IMR-90 (cell line): ENCODE results near the gene PRPS1. TPM values are rescaled to one million over a fixed set of nuclear protein-coding genes. Genes with fewer than 3 reads are reported as not detected.
A peak's percentile ranks its signal among the peaks of the same experiment; 100 is the strongest.

ENCODE experiments used
- ATAC-seq: fragments of 200-7000 bp; cut with Tn5 transposase; 2 replicates; pipeline ENCODE4 v1.9.1; 2020; ENCODE audit warnings: low read depth, mild to moderate bottlenecking, moderate library complexity
- BruUV-seq: library from RNA; stranded (reverse); fragments of 400-500 nt; replicated peaks from 2 replicates; lab custom pipeline; 2021; lab: Mats Ljungman, UMichigan
- CTCF ChIA-PET: fragments of 300-600 bp; formaldehyde crosslinking; extraction: SDS; loops from one replicate; lab custom pipeline; 2021; ENCODE audit warnings: antibody characterized with exemption; lab: Yijun Ruan, JAX
- POLR2A ChIA-PET: fragments of 300-600 bp; sonication (Branson Sonifier 250); formaldehyde crosslinking; loops from one replicate; lab custom pipeline; 2022; ENCODE audit warnings: antibody characterized with exemption; ENCODE audit not compliant: unreplicated experiment; lab: Charles Lee
- DNase-seq: peaks from one replicate; pipeline ENCODE4 v3.0.0; 2013
- H2AFZ ChIP-seq: replicated peaks from 2 replicates; pipeline ENCODE3; 2013; ENCODE audit warnings: low read length, mild to moderate bottlenecking; ENCODE audit not compliant: poor library complexity
- H2AK5ac ChIP-seq: 2 replicates; pipeline ENCODE4 v1.6.1; 2013; ENCODE audit warnings: low read depth, low read length, inconsistent platforms
- H2AK9ac ChIP-seq: replicated peaks from 2 replicates; pipeline ENCODE3; 2013; ENCODE audit warnings: mild to moderate bottlenecking, low read depth, low read length, moderate library complexity; ENCODE audit not compliant: poor library complexity
- H2BK120ac ChIP-seq: 2 replicates; pipeline ENCODE4 v1.6.1; 2013; ENCODE audit warnings: low read depth, low read length, inconsistent platforms
- H2BK15ac ChIP-seq: 3 replicates; pipeline ENCODE4 v1.6.1; 2013; ENCODE audit warnings: low read depth, low read length, inconsistent platforms
- H2BK20ac ChIP-seq: 2 replicates; pipeline ENCODE4 v1.6.1; 2013; ENCODE audit warnings: low read depth, mild to moderate bottlenecking, inconsistent platforms, low read length, moderate library complexity
- H2BK5ac ChIP-seq: 2 replicates; pipeline ENCODE4 v1.6.1; 2013; ENCODE audit warnings: mild to moderate bottlenecking, low read depth, low read length, inconsistent platforms; ENCODE audit not compliant: poor library complexity, severe bottlenecking
- H3K14ac ChIP-seq: replicated peaks from 2 replicates; pipeline ENCODE4 v1.6.1; 2013; ENCODE audit warnings: low read depth, low read length, inconsistent platforms
- H3K18ac ChIP-seq: 2 replicates; pipeline ENCODE4 v1.6.1; 2013; ENCODE audit warnings: low read depth, low read length, control low read depth
- H3K23ac ChIP-seq: 2 replicates; pipeline ENCODE4 v1.6.1; 2013; ENCODE audit warnings: low read depth, low read length, inconsistent platforms
- H3K27ac ChIP-seq: 2 replicates; pipeline ENCODE4 v1.5.1; 2013; ENCODE audit warnings: mild to moderate bottlenecking, control low read depth, low read length; ENCODE audit not compliant: insufficient read depth
- H3K27me3 ChIP-seq: 2 replicates; pipeline ENCODE4 v1.6.1; 2013; ENCODE audit warnings: low read length; ENCODE audit not compliant: control insufficient read depth, insufficient read depth
- H3K36me3 ChIP-seq: 2 replicates; pipeline ENCODE4 v1.6.1; 2013; ENCODE audit warnings: low read length, mixed read lengths; ENCODE audit not compliant: control insufficient read depth, insufficient read depth
- H3K4ac ChIP-seq: 2 replicates; pipeline ENCODE4 v1.6.1; 2013; ENCODE audit warnings: low read depth, low read length, inconsistent platforms
- H3K4me1 ChIP-seq: 2 replicates; pipeline ENCODE4 v1.6.1; 2013; ENCODE audit warnings: low read length, mixed read lengths; ENCODE audit not compliant: control insufficient read depth, insufficient read depth
- H3K4me2 ChIP-seq: 2 replicates; pipeline ENCODE4 v1.6.1; 2013; ENCODE audit warnings: low read depth, mild to moderate bottlenecking, control low read depth, low read length, moderate library complexity
- H3K4me3 ChIP-seq: 2 replicates; pipeline ENCODE4 v1.5.1; 2013; ENCODE audit warnings: low read depth, mild to moderate bottlenecking, control low read depth, low read length, moderate library complexity; ENCODE audit not compliant: insufficient read depth
- H3K56ac ChIP-seq: 2 replicates; pipeline ENCODE4 v1.6.1; 2013; ENCODE audit warnings: low read length, inconsistent platforms; ENCODE audit not compliant: insufficient read depth; ENCODE audit errors: extremely low read depth
- H3K79me1 ChIP-seq, 2 experiments: 2 replicates each; pipeline ENCODE4 v1.6.1; 2013; ENCODE audit warnings: low read length in 2 of 2, inconsistent platforms in 1 of 2, low read depth in 1 of 2
- H3K9ac ChIP-seq: 2 replicates; pipeline ENCODE4 v1.6.1; 2013; ENCODE audit warnings: low read depth, low read length, control low read depth
- H3K9me1 ChIP-seq: 2 replicates; pipeline ENCODE4 v1.6.1; 2013; ENCODE audit warnings: low read length, inconsistent platforms; ENCODE audit not compliant: insufficient read depth
- H3K9me3 ChIP-seq: 2 replicates; pipeline ENCODE4 v1.6.1; 2013; ENCODE audit warnings: low read length; ENCODE audit not compliant: control insufficient read depth, insufficient read depth
- H4K20me1 ChIP-seq: 2 replicates; pipeline ENCODE4 v1.6.1; 2013; ENCODE audit warnings: low read length, inconsistent platforms; ENCODE audit not compliant: insufficient read depth
- H4K5ac ChIP-seq: 2 replicates; pipeline ENCODE4 v1.6.1; 2013; ENCODE audit warnings: mild to moderate bottlenecking, low read depth, low read length, control low read depth
- H4K8ac ChIP-seq, 2 experiments: 2 replicates each; pipeline ENCODE4 v1.6.1; 2013; ENCODE audit warnings: low read depth in 2 of 2, low read length in 2 of 2, control low read depth in 1 of 2, inconsistent platforms in 1 of 2
- H4K91ac ChIP-seq: 2 replicates; pipeline ENCODE4 v1.6.1; 2013; ENCODE audit warnings: low read depth, low read length, inconsistent platforms; ENCODE audit not compliant: insufficient read depth
- CEBPB ChIP-seq: IDR thresholded peaks from 2 replicates; pipeline ENCODE4 v1.6.1; 2012; ENCODE audit warnings: low read depth, low read length, improper control_type of control experiment
- CHD1 ChIP-seq: IDR thresholded peaks from 2 replicates; pipeline ENCODE4 v1.6.1; 2012; ENCODE audit warnings: low read depth, low read length, improper control_type of control experiment
- CTCF ChIP-seq: conservative IDR thresholded peaks from 2 replicates; pipeline ENCODE4 v1.5.1; 2012; ENCODE audit warnings: mild to moderate bottlenecking, low read depth, low read length, improper control_type of control experiment
- FOS ChIP-seq: fragments of 150-350 bp; IDR thresholded peaks from 2 replicates; pipeline ENCODE4 v1.6.1; 2016; ENCODE audit warnings: low read depth, low read length
- MAFK ChIP-seq: IDR thresholded peaks from 2 replicates; pipeline ENCODE4 v1.6.1; 2012; ENCODE audit warnings: low read depth, low read length, improper control_type of control experiment
- MAZ ChIP-seq: IDR thresholded peaks from 2 replicates; pipeline ENCODE4 v1.6.1; 2012; ENCODE audit warnings: low read depth, mild to moderate bottlenecking, low read length, improper control_type of control experiment, moderate library complexity, borderline replicate concordance
- MXI1 ChIP-seq: IDR thresholded peaks from 2 replicates; pipeline ENCODE4 v1.6.1; 2012; ENCODE audit warnings: low read depth, mild to moderate bottlenecking, low read length, moderate library complexity, borderline replicate concordance
- NFE2L2 ChIP-seq: fragments of 150-350 bp; IDR thresholded peaks from 2 replicates; pipeline ENCODE4 v1.6.1; 2016; ENCODE audit warnings: low read depth, mild to moderate bottlenecking, low read length
- POLR2A ChIP-seq: IDR thresholded peaks from 2 replicates; pipeline ENCODE4 v1.6.1; 2012; ENCODE audit warnings: mild to moderate bottlenecking, low read depth, low read length
- RAD21 ChIP-seq: IDR thresholded peaks from 2 replicates; pipeline ENCODE4 v1.6.1; 2012; ENCODE audit warnings: low read length, improper control_type of control experiment
- RCOR1 ChIP-seq: IDR thresholded peaks from 2 replicates; pipeline ENCODE4 v1.6.1; 2012; ENCODE audit warnings: mild to moderate bottlenecking, low read length, improper control_type of control experiment; ENCODE audit not compliant: insufficient replicate concordance
- RFX5 ChIP-seq: IDR thresholded peaks from 2 replicates; pipeline ENCODE4 v1.8.0; 2012; ENCODE audit warnings: low read depth, mild to moderate bottlenecking, low read length, moderate library complexity
- USF2 ChIP-seq: fragments of 150-350 bp; IDR thresholded peaks from 2 replicates; pipeline ENCODE4 v1.6.1; 2017; ENCODE audit warnings: mild to moderate bottlenecking, antibody characterized with exemption, low read length, low read depth
- WGBS, 2 experiments: methylation state at CpG; one replicate each; pipeline versions ENCODE4 v1.1.5 to v1.1.7; 2013; ENCODE audit warnings: missing lambda C conversion rate in 2 of 2; ENCODE audit not compliant: insufficient read length in 1 of 2; ENCODE audit errors: extremely low coverage in 2 of 2; 5-methylcytosine and 5-hydroxymethylcytosine counted together
- dilution Hi-C: fragments of 300-500 bp; cut with HindIII; formaldehyde crosslinking; loops from one replicate; pipeline ENCODE4 v1.14.3; 2018; ENCODE audit warnings: low sequenced_read_pairs; ENCODE audit not compliant: unreplicated experiment
- in situ Hi-C: fragments of 300-500 bp; cut with MboI; formaldehyde crosslinking; loops from 3 replicates; pipeline ENCODE4 v1.14.3; 2019; ENCODE audit warnings: low sequenced_read_pairs, inconsistent platforms, mixed read lengths
- intact Hi-C: fragments of 100-400 bp; cut with micrococcal nuclease; formaldehyde crosslinking; loops from 2 replicates; pipeline ENCODE4 v1.10.0; 2022
- polyA plus RNA-seq, 3 experiments: library from polyadenylated mRNA; depleted of rRNA; stranded (reverse); fragments of >200 nt; gene quantifications; 2 replicates each; pipeline ENCODE4 v1.2.3, GENCODE V29; 2012; ENCODE audit warnings: low replicate concordance in 1 of 3
- total RNA-seq: library from RNA; depleted of rRNA; stranded (reverse); fragments of >200 nt; gene quantifications from 2 replicates; pipeline ENCODE4 v1.2.3, GENCODE V29; 2012

The PRPS1 gene
- total and polyA plus RNA-seq, 2 of the 4 experiments (the other 2 are of a cell fraction): 118 to 137 TPM

DNA sequence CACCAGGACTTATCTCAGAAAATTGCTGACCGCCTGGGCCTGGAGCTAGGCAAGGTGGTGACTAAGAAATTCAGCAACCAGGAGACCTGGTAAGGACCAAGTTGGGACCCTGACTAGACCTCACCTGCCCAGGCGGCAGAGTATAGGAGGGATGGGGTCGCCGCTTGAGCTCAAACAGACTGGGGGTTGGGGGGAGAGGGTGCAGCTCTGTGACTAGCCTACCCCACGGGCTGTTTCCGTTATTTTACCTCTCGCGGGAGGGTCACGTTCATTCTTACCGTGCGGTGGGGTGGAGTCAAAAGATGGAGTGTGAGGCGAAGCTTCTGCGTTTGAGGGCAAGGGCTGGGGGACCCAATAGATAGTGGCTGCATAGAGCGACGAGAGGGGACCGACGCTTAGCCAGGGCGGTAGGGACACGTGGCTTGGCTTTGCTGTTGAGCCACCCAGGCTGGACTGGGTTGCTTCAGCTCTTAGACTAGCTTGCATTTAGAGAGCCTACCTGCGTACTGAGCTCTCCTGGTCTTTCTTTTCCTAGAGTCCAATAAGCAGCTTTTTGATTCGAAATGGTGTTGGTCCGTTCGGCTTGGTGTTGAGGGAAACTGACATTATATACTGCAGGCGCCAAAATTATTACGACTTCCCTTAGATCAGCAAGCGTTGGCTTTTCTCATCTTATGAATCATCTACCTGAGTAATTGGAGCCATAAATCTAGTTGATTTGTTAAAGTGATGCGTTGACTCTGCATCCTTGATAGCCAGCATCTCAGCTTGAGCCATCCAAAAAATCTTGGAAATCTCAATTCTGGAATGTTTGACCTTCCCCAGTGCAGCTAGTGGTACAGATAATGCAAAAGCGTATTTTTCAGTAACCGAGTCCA lies 591 bp downstream of the PRPS1 start (continued):
- TF ChIP-seq CHD1: no peak
- no peak for TF ChIP-seq FOS
- no peak for TF ChIP-seq RCOR1

- no peaks in the 10 kb centered on the region for H3K27me3 ChIP-seq
- H3K4ac ChIP-seq: no peak overlapping the region
- H3K9me1 ChIP-seq: no peaks in the 10 kb centered on the region
- ChIA-PET POLR2A (no interaction called here), CTCF (interaction anchor here (0.7 to 2.0 kb wide), 4 partner anchors 49 to 93 kb away, joined by 3 to 5 read pairs (median 3); no protein-coding TSS in a partner anchor)
- no peak overlapping the region for H4K91ac ChIP-seq
- no peak overlapping the region for H4K5ac ChIP-seq
- H3K23ac ChIP-seq: 0 out of 2 replicates have a peak overlapping the region, but pooled peaks have one; percentile 74
- no peak overlapping the region for H2BK20ac ChIP-seq
- no peak overlapping the region for H2BK120ac ChIP-seq
- dilution Hi-C loops: no loop called here
- ATAC-seq: no peak
- H2AK5ac ChIP-seq: no peak overlapping the region
- no peaks in the 10 kb centered on the region for H3K36me3 ChIP-seq
- TSS peak; percentile 54 for BruUV-seq
- H3K18ac ChIP-seq: no peak overlapping the region
- no peak overlapping the region for H3K56ac ChIP-seq
- H3K27ac ChIP-seq: no peak overlapping the region
- H4K8ac ChIP-seq: no peak overlapping the region
- H2AFZ ChIP-seq: no peak overlapping the region
- no peak overlapping the region; the same call in 1 of the 2 replicates for H3K14ac ChIP-seq
- no CpG with 5 or more reads among the region's 5 CpGs for WGBS, 2 experiments
- no peaks in the 10 kb centered on the region for H3K4me1 ChIP-seq
- no peak overlapping the region for H2AK9ac ChIP-seq
- no peaks in the 10 kb centered on the region; the same call in 1 of the 2 replicates for H4K20me1 ChIP-seq
- H2BK15ac ChIP-seq: no peak overlapping the region
- peak overlapping the region; percentile 77; the same call in 1 of the 2 replicates for H3K9ac ChIP-seq
- no peaks in the 10 kb centered on the region for H3K9me3 ChIP-seq
- peak; percentile 36 for DNase-seq
- H3K4me2 ChIP-seq: peak overlapping the region; percentile 79
- no peak overlapping the region for H2BK5ac ChIP-seq
- H3K4me3 ChIP-seq: peak overlapping the region; percentile 67
- in situ Hi-C loops: no loop called here
- intact Hi-C loops: loop anchor here (2.0 to 10.0 kb wide), 4 partner anchors 55 to 735 kb away; no protein-coding TSS in a partner anchor
- H3K79me1 ChIP-seq: peaks cover 0 to 11% of the 10 kb centered on the region in 2 experiments; a peak in 2 of 4 replicates
- TF ChIP-seq MAZ (no peak), POLR2A (no peak), FOS (no peak), CHD1 (no peak), MXI1 (no peak), NFE2L2 (no peak), USF2 (no peak), MAFK (no peak), CEBPB (no peak), RFX5 (no peak), CTCF (peak; percentile 35; the same call in 1 of the 2 replicates), RAD21 (peak; percentile 37)
These were observed 1.2 kb downstream of the PRPS1 start for GRCh38 chrX:107629540-107629909.
